Spleen (tissue), 7 donors: ENCODE measurements around the gene SESN3.

ENCODE experiments used
- CTCF ChIP-seq, 11 experiments: fragments of 200-600 bp in 7 of 11; fragments of 450-650 bp in 4 of 11; sonication (generic) in 4 of 11; IDR thresholded peaks in 8 of 11; conservative IDR thresholded peaks in 3 of 11; 1 replicate in 7 of 11; 2 replicates in 4 of 11; pipeline versions ENCODE4 v1.4.0 to v1.8.0; 2016 to 2021; ENCODE audit warnings: antibody characterized with exemption in 11 of 11, inconsistent platforms in 4 of 11, mild to moderate bottlenecking in 1 of 11
- POLR2A ChIP-seq, 3 donors: fragments of 450-650 bp; IDR thresholded peaks; one replicate each; pipeline ENCODE4 v1.5.1; 2017; ENCODE audit warnings: antibody characterized with exemption in 3 of 3, mild to moderate bottlenecking in 1 of 3
- donor health status: DM: no; HTN: no; CAD: no; lungs with moderate emphysema.
- donor health status: DM: no; HTN: no; CAD: no.
- donor health status: DM: no; HTN: no; CAD: no.

DNA sequence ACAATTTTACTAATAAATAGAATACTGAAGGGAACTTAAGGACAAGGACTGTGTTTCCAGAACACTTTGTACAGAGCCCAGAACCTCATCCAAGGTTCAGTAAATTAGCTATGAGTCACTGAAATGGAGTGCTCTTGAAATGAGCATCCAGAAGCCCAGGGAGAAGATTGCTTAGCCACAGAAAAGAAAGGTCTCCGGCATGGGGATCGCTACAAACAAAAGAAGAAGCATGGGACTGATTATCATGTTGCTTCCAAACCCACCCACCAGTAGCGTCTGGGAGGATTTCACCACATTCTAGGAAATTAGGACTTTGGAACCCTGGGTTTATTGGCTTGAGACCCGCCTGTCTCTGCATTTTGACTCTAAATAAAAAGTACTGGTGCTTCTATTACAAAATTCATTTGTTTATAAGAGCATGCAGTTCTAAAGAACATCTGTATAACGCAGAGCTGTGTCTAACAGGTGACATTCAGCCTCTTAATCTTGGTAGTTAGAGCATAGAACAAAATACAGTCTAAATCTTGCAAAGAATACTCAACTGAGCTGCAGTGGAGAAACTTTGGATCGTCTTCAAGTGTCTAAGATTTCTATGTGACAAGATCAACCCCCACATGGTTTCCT is 35.9 kb upstream of the SESN3 start:
- TF ChIP-seq CTCF (IDR thresholded peaks at IDR 0.05 in 8 of 11, conservative IDR thresholded peaks at IDR 0.05 in 3 of 11) (no peak), POLR2A (IDR thresholded peaks at IDR 0.05) (no peak)
